Measurements from ENCODE around the gene NOX5.

DNA sequence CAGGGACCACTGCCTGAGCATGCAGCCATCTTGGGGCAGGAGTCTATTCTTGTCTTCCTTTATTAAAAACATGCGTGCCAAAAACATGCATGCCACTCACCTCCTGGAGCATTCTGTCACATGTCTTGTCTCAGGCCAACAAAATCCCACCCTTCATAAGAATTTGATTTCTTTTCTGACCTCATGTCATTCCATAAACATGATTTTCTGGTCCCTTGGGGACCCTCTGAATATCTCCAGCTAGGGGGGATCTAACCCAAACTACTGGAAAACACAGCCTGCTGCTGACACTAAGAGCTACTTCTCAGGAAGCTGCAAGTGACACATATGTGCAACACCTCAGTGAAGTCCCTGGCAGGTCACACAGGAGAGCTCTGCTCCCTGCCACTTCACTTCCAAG is 26.8 kb upstream of the NOX5 start:
- TF ChIP-seq CTCF (IDR thresholded peaks at IDR 0.05) = no peak
- no peak for TF ChIP-seq POLR2A (IDR thresholded peaks at IDR 0.05)
- no peak for TF ChIP-seq EP300 (IDR thresholded peaks at IDR 0.05; ENCODE audit: low read depth)
